Common myeloid progenitor, CD34-positive (primary cell): Measurements from ENCODE around the gene OST4.

Source experiments
- CTCF ChIA-PET: fragments of 350-600 bp; sonication (Branson Sonifier 250); formaldehyde crosslinking; loops from one replicate; lab custom pipeline; 2021; ENCODE audit warnings: antibody characterized with exemption; lab: Charles Lee
- POLR2A ChIA-PET: fragments of 350-600 bp; sonication (Branson Sonifier 250); formaldehyde crosslinking; loops from one replicate; lab custom pipeline; 2021; ENCODE audit warnings: antibody characterized with exemption; lab: Charles Lee
- DNase-seq, 3 donors: peaks; one replicate each; pipeline versions ENCODE4 v3.0.0 to v3.0.0-alpha.2; 2013
- H3K27ac ChIP-seq, 2 experiments: 1 replicate in 1 of 2; 2 replicates in 1 of 2; pipeline ENCODE4 v1.7.0; 2013; ENCODE audit warnings: inconsistent platforms in 2 of 2, low read length in 2 of 2, mild to moderate bottlenecking in 2 of 2, low read depth in 1 of 2, moderate library complexity in 1 of 2; ENCODE audit not compliant: severe bottlenecking in 2 of 2, insufficient read depth in 1 of 2, poor library complexity in 1 of 2
- H3K27me3 ChIP-seq, 5 experiments: replicated peaks in 2 of 5; 1 replicate in 3 of 5; 2 replicates in 2 of 5; pipeline versions ENCODE4 v1.6.1 to v1.7.0; 2013; ENCODE audit warnings: low read length in 4 of 5, mild to moderate bottlenecking in 2 of 5, moderate library complexity in 2 of 5, inconsistent platforms in 1 of 5; ENCODE audit not compliant: insufficient read depth in 5 of 5, control insufficient read depth in 4 of 5
- H3K36me3 ChIP-seq, 4 experiments: 1 replicate in 2 of 4; 2 replicates in 2 of 4; pipeline versions ENCODE4 v1.6.1 to v1.7.0; 2013; ENCODE audit warnings: low read length in 3 of 4, control low read depth in 1 of 4, mild to moderate bottlenecking in 1 of 4; ENCODE audit not compliant: control insufficient read depth in 4 of 4, insufficient read depth in 4 of 4
- H3K4me1 ChIP-seq, 4 experiments: 1 replicate in 3 of 4; 2 replicates in 1 of 4; pipeline versions ENCODE4 v1.6.1 to v1.7.1; 2013; ENCODE audit warnings: low read length in 3 of 4, mild to moderate bottlenecking in 3 of 4, control low read depth in 1 of 4, inconsistent platforms in 1 of 4, moderate library complexity in 1 of 4; ENCODE audit not compliant: control insufficient read depth in 4 of 4, insufficient read depth in 4 of 4; ENCODE audit errors: control extremely low read depth in 1 of 4
- H3K4me3 ChIP-seq, 7 experiments: 1 replicate in 4 of 7; 2 replicates in 3 of 7; pipeline versions ENCODE4 v1.5.1 to v1.7.0; 2013; ENCODE audit warnings: mild to moderate bottlenecking in 7 of 7, low read length in 6 of 7, moderate library complexity in 6 of 7, inconsistent platforms in 2 of 7, low read depth in 2 of 7, control low read depth in 1 of 7; ENCODE audit not compliant: insufficient read depth in 4 of 7, control insufficient read depth in 1 of 7; ENCODE audit errors: extremely low read depth in 1 of 7
- H3K9me3 ChIP-seq, 5 experiments: 1 replicate in 4 of 5; 2 replicates in 1 of 5; pipeline versions ENCODE4 v1.6.1 to v1.7.1; 2013; ENCODE audit warnings: low read length in 4 of 5, mild to moderate bottlenecking in 2 of 5, inconsistent platforms in 1 of 5, low read depth in 1 of 5, moderate library complexity in 1 of 5; ENCODE audit not compliant: control insufficient read depth in 4 of 5, insufficient read depth in 2 of 5; ENCODE audit errors: control extremely low read depth in 1 of 5
- WGBS: methylation state at CpG from one replicate; pipeline ENCODE4 v1.1.5; 2013; ENCODE audit not compliant: insufficient coverage; 5-methylcytosine and 5-hydroxymethylcytosine counted together

Gene OST4

GRCh38 chr2:27074738-27075565 lies 3.5 kb upstream of the OST4 start:
- peak; percentile 66 to 89 (median 86) for DNase-seq
- Histone ChIP-seq H3K27me3 (no peaks in the 10 kb centered on the region), H3K36me3 (peaks cover 0 to 5% (median under 1%) of the 10 kb centered on the region in 4 experiments), H3K9me3 (no peaks in the 10 kb centered on the region), H3K4me3 (peak overlapping the region in 4 of 7 experiments; percentile 22 to 45 (median 34)), H3K27ac (no peak overlapping the region), H3K4me1 (peaks cover 14 to 87% (median 72%) of the 10 kb centered on the region in 4 experiments)
- WGBS = 33% methylated on average over 3 of the region's 4 CpGs
- CTCF ChIA-PET = interaction anchor here (1.6 to 28.0 kb wide), 3 partner anchors 11 to 21 kb away, joined by 4 to 381 read pairs (median 50); partner anchors contain the start of genes AGBL5 and KHK
- POLR2A ChIA-PET = interaction anchor here (1.4 kb wide), 1 partner anchor 16 kb away, joined by 4 read pairs; no protein-coding TSS in a partner anchor

- Histone ChIP-seq H3K27me3 (no peaks in the 10 kb centered on the region), H3K27ac (no peak overlapping the region), H3K9me3 (no peaks in the 10 kb centered on the region), H3K4me3 (no peak overlapping the region), H3K4me1 (peaks cover 13 to 79% (median 66%) of the 10 kb centered on the region in 4 experiments), H3K36me3 (peaks cover 3 to 16% (median 8%) of the 10 kb centered on the region in 4 experiments)
- CTCF ChIA-PET = interaction anchor here (0.6 to 28.0 kb wide), 6 partner anchors 8 to 35 kb away, joined by 3 to 381 read pairs (median 16); partner anchors contain the start of genes AGBL5 and KHK
- DNase-seq = no peak
- POLR2A ChIA-PET = interaction anchor here (1.4 kb wide), 1 partner anchor 15 kb away, joined by 4 read pairs; no protein-coding TSS in a partner anchor
- 55% methylated on average over 1 of the region's 2 CpGs for WGBS
Observed at GRCh38 chr2:27073782-27074181, 2.3 kb upstream of the OST4 start.

- H3K36me3 ChIP-seq = peaks cover 6 to 24% (median 13%) of the 10 kb centered on the region in 4 experiments
Observed at GRCh38 chr2:27072920-27073319, 1.5 kb upstream of the OST4 start.

GRCh38 chr2:27071990-27072830 lies 756 bp upstream of the OST4 start:
- WGBS = 10% methylated on average over 11 of the region's 34 CpGs
- Histone ChIP-seq H3K9me3 (no peaks in the 10 kb centered on the region), H3K27me3 (no peaks in the 10 kb centered on the region), H3K36me3 (peaks cover 6 to 31% (median 16%) of the 10 kb centered on the region in 4 experiments), H3K27ac (peak overlapping the region in 1 of 2 experiments; percentile 58), H3K4me1 (peaks cover 13 to 66% (median 59%) of the 10 kb centered on the region in 4 experiments), H3K4me3 (peak overlapping the region; percentile 71 to 98 (median 96))
- POLR2A ChIA-PET = interaction anchor here (0.6 to 2.8 kb wide), 4 partner anchors 9 to 22 kb away, joined by 4 to 16 read pairs (median 8); partner anchors contain the start of gene AGBL5
- CTCF ChIA-PET = interaction anchor here (0.9 to 28.0 kb wide), 8 partner anchors 9 to 119 kb away, joined by 3 to 381 read pairs (median 4); partner anchors contain the start of genes ABHD1, AGBL5 and KHK
- peak in 2 of 3 donors; percentile 66 to 72 for DNase-seq

More at GRCh38 chr2:27072920-27073319, 1.5 kb upstream of the OST4 start:
- Histone ChIP-seq H3K4me1 (peaks cover 13 to 71% (median 61%) of the 10 kb centered on the region in 4 experiments), H3K27me3 (no peaks in the 10 kb centered on the region), H3K27ac (no peak overlapping the region), H3K9me3 (no peaks in the 10 kb centered on the region), H3K4me3 (peak overlapping the region in 3 of 7 experiments; percentile 16 to 97 (median 19))
- no peak for DNase-seq
- POLR2A ChIA-PET = interaction anchor here (2.4 to 2.8 kb wide), 2 partner anchors 8 to 22 kb away, joined by 12 to 16 read pairs; partner anchors contain the start of gene AGBL5
- WGBS = 90% methylated on average over 5 of the region's 5 CpGs
- CTCF ChIA-PET = interaction anchor here (0.9 to 28.0 kb wide), 8 partner anchors 9 to 118 kb away, joined by 3 to 381 read pairs (median 4); partner anchors contain the start of genes ABHD1, AGBL5 and KHK

- 7% methylated on average over 11 of the region's 11 CpGs for WGBS
- Histone ChIP-seq H3K9me3 (no peaks in the 10 kb centered on the region), H3K27ac (peak overlapping the region; percentile 84 to 92), H3K4me1 (peaks cover 13 to 56% (median 52%) of the 10 kb centered on the region in 4 experiments), H3K27me3 (no peaks in the 10 kb centered on the region), H3K4me3 (peak overlapping the region; percentile 71 to 98 (median 96)), H3K36me3 (peaks cover 6 to 34% (median 19%) of the 10 kb centered on the region in 4 experiments)
- DNase-seq = no peak
- ChIA-PET POLR2A (interaction anchor here (1.0 to 2.8 kb wide), 5 partner anchors 8 to 20 kb away, joined by 3 to 16 read pairs (median 5); partner anchors contain the start of genes AGBL5 and KHK), CTCF (interaction anchor here (4.5 to 28.0 kb wide), 3 partner anchors 11 to 17 kb away, joined by 28 to 381 read pairs (median 50); partner anchors contain the start of genes AGBL5 and KHK)
Observed at GRCh38 chr2:27070653-27071276, 689 bp downstream of the OST4 start.
